Body of pancreas (tissue), 4 donors: ENCODE data around the gene CADM1. TPM values are rescaled to one million over a fixed set of nuclear protein-coding genes. Genes with fewer than 3 reads are reported as not detected.

Experiments used
- ATAC-seq: fragments of 150-250 bp; one replicate; pipeline ENCODE4 v1.9.1; 2016
- DNase-seq, 4 donors: peaks; one replicate each; pipeline ENCODE4 v3.0.0-alpha.2; 2019
- H3K27ac ChIP-seq, 4 donors: fragments of 200-600 bp; sonication (generic); 1 replicate in 3 of 4; 2 replicates in 1 of 4; pipeline versions ENCODE4 v1.5.1 to v1.6.1; 2016 to 2019; ENCODE audit warnings: mild to moderate bottlenecking in 1 of 4, mixed read lengths in 1 of 4, moderate library complexity in 1 of 4
- H3K27me3 ChIP-seq, 2 donors: fragments of 200-600 bp; sonication (generic); one replicate each; pipeline ENCODE4 v1.6.0; 2016; ENCODE audit warnings: mild to moderate bottlenecking in 1 of 2
- H3K36me3 ChIP-seq, 2 donors: fragments of 200-600 bp; sonication (generic); replicated peaks in 1 of 2; 2 replicates each; pipeline ENCODE4 v1.5.1; 2016; ENCODE audit warnings: low read depth in 2 of 2; ENCODE audit not compliant: insufficient read depth in 1 of 2
- H3K4me1 ChIP-seq: fragments of 200-600 bp; sonication (generic); one replicate; pipeline ENCODE4 v1.6.0; 2016
- H3K4me3 ChIP-seq, 2 donors: fragments of 200-600 bp; sonication (generic); 1 replicate in 1 of 2; 2 replicates in 1 of 2; pipeline ENCODE4 v1.5.1; 2016 to 2019
- H3K9me3 ChIP-seq, 3 donors: fragments of 200-600 bp; sonication (generic); 1 replicate in 2 of 3; 2 replicates in 1 of 3; pipeline ENCODE4 v1.5.1; 2016
- POLR2A ChIP-seq, 3 donors: fragments of 450-650 bp; IDR thresholded peaks; one replicate each; pipeline ENCODE4 v1.6.1; 2016; ENCODE audit warnings: antibody characterized with exemption in 3 of 3, mild to moderate bottlenecking in 2 of 3
- WGBS, 2 donors: methylation state at CpG; one replicate each; pipeline ENCODE4 v1.1.5; 2017; 5-methylcytosine and 5-hydroxymethylcytosine counted together
- intact Hi-C: fragments of 100-400 bp; cut with DNase I; formaldehyde crosslinking; loops from one replicate; pipeline ENCODE4 v1.15.1; 2023
- total RNA-seq, 2 donors: library from RNA; depleted of rRNA; stranded (reverse); fragments of >200 nt; gene quantifications; one replicate each; pipeline ENCODE4 v1.1.0, GENCODE V29; 2016
- TF ChIP-seq, protein P1 (sequence below), 7 experiments: fragments of 450-650 bp in 4 of 7; fragments of 200-600 bp in 3 of 7; sonication (generic) in 3 of 7; IDR thresholded peaks; one replicate each; pipeline ENCODE4 v1.5.1; 2016 to 2019; ENCODE audit warnings: antibody characterized with exemption in 7 of 7

The CADM1 gene
- total RNA-seq, 2 donors from 2014 or later, result 12.5 to 13.7 TPM

DNA sequence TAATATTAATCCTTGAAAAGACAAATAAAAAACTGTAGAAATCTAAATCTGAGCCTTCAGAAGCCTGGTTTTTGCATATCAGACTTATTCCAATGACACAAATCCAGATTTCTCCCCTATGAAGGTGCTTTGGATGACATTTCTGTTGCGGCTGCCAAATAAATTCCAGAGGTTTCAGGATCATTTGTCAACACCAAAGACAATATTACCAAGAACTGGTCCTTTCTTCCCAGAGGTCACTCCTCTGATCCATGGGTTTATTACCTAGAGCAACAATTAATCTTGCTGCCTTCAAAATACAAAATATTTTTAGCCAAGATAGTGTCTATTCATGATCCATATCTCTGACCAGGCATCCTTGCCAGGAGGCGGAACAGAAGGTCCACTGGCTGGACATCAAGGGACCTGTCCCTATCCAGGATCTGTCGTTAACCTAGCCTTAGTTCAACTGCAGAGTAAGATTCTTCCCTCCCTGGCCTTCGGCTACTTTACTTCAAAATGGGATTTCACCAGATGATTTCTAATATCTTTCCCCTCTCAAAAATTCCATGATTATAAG lies 4.9 kb downstream of the CADM1 start:
- DNase-seq (no peak), ATAC-seq (no peak)
- Histone ChIP-seq H3K27ac (no peak overlapping the region), H3K4me1 (peaks cover 29% of the 10 kb centered on the region), H3K9me3 (no peaks in the 10 kb centered on the region), H3K27me3 (no peaks in the 10 kb centered on the region), H3K36me3 (no peaks in the 10 kb centered on the region), H3K4me3 (no peak overlapping the region)
- 61 to 69% methylated on average over 4 of the region's 4 CpGs for WGBS, 2 donors
- intact Hi-C loops, result no loop called here
- TF ChIP-seq, protein P1, sequence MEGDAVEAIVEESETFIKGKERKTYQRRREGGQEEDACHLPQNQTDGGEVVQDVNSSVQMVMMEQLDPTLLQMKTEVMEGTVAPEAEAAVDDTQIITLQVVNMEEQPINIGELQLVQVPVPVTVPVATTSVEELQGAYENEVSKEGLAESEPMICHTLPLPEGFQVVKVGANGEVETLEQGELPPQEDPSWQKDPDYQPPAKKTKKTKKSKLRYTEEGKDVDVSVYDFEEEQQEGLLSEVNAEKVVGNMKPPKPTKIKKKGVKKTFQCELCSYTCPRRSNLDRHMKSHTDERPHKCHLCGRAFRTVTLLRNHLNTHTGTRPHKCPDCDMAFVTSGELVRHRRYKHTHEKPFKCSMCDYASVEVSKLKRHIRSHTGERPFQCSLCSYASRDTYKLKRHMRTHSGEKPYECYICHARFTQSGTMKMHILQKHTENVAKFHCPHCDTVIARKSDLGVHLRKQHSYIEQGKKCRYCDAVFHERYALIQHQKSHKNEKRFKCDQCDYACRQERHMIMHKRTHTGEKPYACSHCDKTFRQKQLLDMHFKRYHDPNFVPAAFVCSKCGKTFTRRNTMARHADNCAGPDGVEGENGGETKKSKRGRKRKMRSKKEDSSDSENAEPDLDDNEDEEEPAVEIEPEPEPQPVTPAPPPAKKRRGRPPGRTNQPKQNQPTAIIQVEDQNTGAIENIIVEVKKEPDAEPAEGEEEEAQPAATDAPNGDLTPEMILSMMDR (IDR thresholded peaks at IDR 0.05), result no peak
- TF ChIP-seq POLR2A (IDR thresholded peaks at IDR 0.05), result no peak

DNA sequence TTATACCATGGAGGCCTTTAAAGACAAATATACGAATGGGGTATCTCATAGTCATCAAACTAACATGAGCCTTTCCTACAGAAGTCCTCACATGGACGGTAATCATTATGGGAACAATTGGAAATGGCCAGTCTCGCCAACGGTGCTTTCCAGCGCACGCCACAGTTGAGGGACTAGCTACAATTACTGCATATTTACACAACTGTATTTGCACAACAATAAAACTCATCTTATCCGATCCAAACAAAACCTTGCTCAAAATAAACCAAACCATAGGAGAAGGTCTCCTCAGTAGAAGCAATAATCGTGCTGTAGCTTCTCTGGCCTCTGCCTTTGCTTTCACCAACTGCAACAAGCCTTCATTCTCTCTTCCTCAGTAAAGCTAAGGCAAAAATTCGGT lies 5.9 kb downstream of the CADM1 start:
- no peak for TF ChIP-seq POLR2A (IDR thresholded peaks at IDR 0.05)
- TF ChIP-seq, protein P1 (IDR thresholded peaks at IDR 0.05), result no peak
- Histone ChIP-seq H3K4me1 (peaks cover 21% of the 10 kb centered on the region), H3K36me3 (no peaks in the 10 kb centered on the region), H3K27ac (no peak overlapping the region), H3K27me3 (no peaks in the 10 kb centered on the region), H3K4me3 (no peak overlapping the region), H3K9me3 (no peaks in the 10 kb centered on the region)
- 52 to 67% methylated on average over 9 of the region's 9 CpGs for WGBS, 2 donors
- DNase-seq, result no peak
- intact Hi-C loops, result no loop called here
- no peak for ATAC-seq

DNA sequence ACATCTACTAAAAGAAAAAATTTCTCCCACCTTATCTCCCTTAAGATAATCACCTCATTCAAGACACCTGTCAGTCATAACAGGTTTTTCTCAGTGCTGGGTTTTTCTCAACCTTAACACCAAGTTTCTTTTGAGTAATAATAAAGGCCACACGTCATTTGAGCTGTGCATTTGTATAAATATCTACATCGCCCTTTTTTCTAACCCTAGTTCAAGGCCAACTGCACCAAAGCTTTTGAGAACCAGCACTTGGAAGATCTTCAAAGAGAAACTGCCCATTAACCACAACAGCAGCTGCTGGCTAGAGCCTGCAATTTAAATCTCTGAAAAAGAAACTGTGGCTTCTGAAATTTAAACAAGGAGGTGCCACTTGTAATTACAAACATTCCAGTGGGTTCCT lies 6.9 kb downstream of the CADM1 start:
- ATAC-seq, result no peak
- no peaks in the 10 kb centered on the region for H3K36me3 ChIP-seq
- TF ChIP-seq, protein P1 (IDR thresholded peaks at IDR 0.05), result no peak
- no peak for TF ChIP-seq POLR2A (IDR thresholded peaks at IDR 0.05)
- no peaks in the 10 kb centered on the region for H3K27me3 ChIP-seq
- 33 to 35% methylated on average over 2 of the region's 2 CpGs for whole genome bisulfite sequencing, 2 donors
- no peak overlapping the region for H3K4me3 ChIP-seq
- H3K27ac ChIP-seq, result no peak overlapping the region
- H3K4me1 ChIP-seq, result peaks cover 10% of the 10 kb centered on the region
- DNase-seq, result no peak
- intact Hi-C loops, result no loop called here
- no peaks in the 10 kb centered on the region for H3K9me3 ChIP-seq

DNA sequence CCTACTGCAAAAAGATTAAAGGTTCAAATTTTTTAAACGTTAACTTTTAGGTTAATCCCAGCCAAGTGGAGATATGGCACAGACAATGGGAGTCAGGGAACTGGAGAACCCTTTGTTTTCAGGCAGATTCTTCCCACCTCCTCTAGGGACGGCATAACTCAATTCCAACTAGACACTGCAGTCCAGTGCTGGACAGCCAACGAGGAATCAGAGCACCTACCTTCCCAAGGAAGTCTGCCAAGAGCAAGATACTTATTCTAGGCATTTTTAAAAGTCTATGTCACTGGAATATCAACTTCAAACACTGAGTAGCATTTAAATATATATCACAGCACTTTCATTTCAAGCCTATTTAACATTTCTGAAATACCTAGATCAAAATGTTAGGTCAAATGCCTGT lies 7.3 kb downstream of the CADM1 start:
- Histone ChIP-seq H3K36me3 (no peaks in the 10 kb centered on the region), H3K4me1 (peaks cover 6% of the 10 kb centered on the region), H3K27me3 (no peaks in the 10 kb centered on the region), H3K9me3 (no peaks in the 10 kb centered on the region), H3K27ac (no peak overlapping the region), H3K4me3 (no peak overlapping the region)
- intact Hi-C loops, result no loop called here
- 37 to 40% methylated on average over 3 of the region's 3 CpGs for WGBS, 2 donors
- TF ChIP-seq, protein P1 (IDR thresholded peaks at IDR 0.05), result no peak
- TF ChIP-seq POLR2A (IDR thresholded peaks at IDR 0.05), result no peak
- ATAC-seq, result no peak
- no peak for DNase-seq

DNA sequence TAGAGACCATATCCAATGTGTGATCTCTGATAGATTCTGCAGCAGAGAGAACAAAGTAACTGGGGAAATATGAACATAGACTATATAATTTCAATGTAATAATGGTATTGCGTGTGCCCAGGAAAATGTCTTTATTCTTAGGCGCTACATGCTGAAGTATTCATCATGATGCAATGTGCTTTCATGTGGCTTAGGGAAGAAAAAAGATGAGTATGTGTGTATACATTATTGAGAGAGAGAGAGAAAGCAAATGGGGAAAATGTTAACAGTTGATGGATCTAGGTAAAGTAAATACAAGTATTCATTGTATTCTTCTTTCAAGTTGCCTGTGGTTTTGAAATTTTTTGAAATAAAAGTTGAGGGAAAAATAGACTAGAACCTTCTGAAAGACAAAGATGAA lies 10.3 kb downstream of the CADM1 start:
- DNase-seq (no peak), ATAC-seq (no peak)
- H3K27me3 ChIP-seq, result peaks cover 0 to 4% of the 10 kb centered on the region in 2 donors
- intact Hi-C loops, result no loop called here
- no peak overlapping the region for H3K27ac ChIP-seq
- TF ChIP-seq, protein P1 (IDR thresholded peaks at IDR 0.05), result no peak
- TF ChIP-seq POLR2A (IDR thresholded peaks at IDR 0.05), result no peak
- H3K4me1 ChIP-seq, result peaks cover 9% of the 10 kb centered on the region
- WGBS, 2 donors, result 93 to 94% methylated on average over 2 of the region's 2 CpGs
- no peaks in the 10 kb centered on the region for H3K9me3 ChIP-seq
- H3K4me3 ChIP-seq, result no peak overlapping the region
- H3K36me3 ChIP-seq, result no peaks in the 10 kb centered on the region
